ENCODE measurements around the gene GLI3.

Gene GLI3

DNA sequence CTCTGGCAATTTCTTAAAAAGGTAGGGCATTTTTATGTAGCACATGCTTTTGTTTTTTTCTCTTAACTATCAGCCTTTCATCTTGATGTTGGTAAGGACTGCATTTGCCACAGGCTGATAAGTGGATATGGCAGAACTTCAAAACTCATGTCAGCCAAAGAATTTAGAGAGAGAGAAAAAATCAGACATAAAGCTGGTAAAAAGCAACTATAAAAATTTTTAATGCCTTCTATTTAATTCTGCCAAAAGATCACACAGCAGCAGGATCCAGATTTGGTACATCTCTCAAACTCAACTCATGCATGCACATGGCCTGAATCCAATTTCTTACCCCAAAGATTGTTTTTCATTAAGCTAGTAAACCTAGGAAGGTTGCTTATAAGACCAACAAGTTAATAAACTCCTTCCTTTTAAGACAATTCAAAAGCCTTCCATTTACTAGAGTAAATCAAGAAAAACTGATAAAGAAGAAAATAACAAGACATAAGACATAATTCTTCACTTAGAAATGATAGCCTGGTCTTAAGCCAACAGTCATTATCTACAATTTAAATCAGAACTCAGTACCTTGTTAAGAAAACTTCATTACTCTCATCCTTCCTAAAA lies 69.3 kb downstream of the GLI3 start:
- no peak for DNase-seq

DNA sequence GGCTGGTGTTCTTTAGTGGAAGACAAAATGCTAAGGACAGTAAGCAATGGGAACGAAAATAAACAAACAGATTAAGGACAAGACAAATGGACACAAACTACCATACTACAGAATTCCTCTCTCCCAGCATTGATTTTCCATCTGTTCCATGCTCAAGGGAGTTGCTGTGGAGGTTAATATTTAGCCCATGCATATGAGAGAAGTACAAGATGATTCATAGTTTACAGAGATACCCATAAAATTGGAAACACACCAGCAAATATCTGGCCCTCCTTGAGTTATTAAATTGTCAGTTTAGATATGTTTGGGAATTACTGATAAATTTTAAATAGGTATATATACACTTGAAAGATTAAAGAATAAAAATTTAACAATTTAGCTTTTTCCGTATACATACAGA lies 69.8 kb downstream of the GLI3 start:
- no peak for DNase-seq

DNA sequence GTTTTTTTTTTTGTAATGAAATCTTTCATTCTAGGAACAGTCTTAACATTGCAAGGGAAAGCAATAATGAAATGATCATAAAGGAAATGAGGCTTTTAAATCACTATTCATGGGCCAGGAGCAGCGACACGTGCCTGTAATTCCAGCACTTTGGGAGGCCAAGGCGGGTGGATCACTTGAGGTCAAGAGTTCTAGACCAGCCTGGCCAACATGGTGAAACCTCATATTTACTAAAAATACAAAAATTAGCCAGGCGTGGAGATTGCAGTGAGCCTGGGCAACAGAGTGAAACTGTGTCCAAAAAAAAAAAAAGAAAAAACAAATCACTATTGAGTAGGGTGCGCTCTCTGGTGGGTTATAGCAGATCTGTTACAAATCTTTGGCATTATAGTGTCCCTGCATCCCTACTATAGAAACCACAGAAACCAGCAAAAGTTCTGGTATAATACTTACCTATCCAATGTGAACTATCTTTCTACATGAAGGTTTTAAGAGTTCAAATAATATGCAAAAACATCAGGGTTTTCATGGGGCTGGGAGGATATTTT lies 72.1 kb downstream of the GLI3 start:
- no peak for DNase-seq

- DNase-seq: no peak
Measured at GRCh38 chr7:42162560-42163325, 74.3 kb downstream of the GLI3 start.

DNA sequence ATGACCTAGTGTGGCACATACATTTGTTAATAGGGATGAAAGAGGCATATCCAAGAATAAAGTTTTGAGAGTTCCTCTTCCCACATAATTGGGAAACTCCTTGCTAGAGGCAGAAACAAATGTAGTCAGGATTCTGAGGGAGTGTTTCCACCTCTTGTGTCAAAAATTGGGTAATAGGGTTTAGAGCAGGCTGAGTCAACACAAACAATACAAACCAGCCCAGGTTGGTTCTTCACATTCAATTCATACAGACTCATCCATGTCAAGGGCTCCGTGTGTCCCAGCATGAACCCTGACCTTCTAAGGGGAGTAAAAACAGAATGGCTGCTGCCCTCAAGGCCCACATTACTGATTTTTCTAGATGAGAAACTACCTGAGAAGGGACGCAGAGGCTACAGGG lies 75.3 kb downstream of the GLI3 start:
- DNase-seq: no peak

- no peak for DNase-seq
Measured at GRCh38 chr7:42161110-42161509, 75.9 kb downstream of the GLI3 start.

- DNase-seq: no peak
Measured at GRCh38 chr7:42159130-42159529, 77.9 kb downstream of the GLI3 start.

GRCh38 chr7:42156967-42157721 lies 79.9 kb downstream of the GLI3 start:
- no peak for DNase-seq

DNA sequence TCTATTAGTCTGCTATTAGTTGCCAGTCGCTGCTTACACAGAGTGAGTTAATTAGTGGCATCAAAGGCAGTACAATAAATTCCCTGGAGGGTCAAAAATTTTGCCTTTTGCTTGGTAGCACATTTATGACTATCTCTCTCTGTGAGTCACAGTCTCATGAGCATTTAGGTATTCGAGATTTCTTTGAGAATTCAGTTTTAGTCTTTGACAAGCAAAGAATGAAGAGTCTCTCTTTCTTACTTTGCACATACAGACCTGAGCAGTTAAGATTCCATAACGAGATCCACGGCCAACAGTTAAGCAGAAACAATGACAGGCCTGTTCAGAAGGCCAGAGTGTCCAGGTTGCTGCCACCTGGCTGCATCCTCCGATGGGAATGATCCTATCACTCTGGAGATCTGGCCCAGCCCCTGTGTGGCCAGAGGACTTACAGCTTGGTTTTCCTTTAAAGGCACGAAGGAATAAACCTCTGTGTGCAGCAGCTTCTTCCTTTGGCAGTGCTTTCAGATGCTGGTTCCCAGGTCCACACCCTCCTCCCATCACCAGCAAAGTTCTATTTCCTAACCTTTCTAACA lies 80.6 kb downstream of the GLI3 start:
- DNase-seq: no peak

- no peak for DNase-seq
Measured at GRCh38 chr7:42155584-42156290, 81.3 kb downstream of the GLI3 start.

GRCh38 chr7:42154173-42154572 lies 82.8 kb downstream of the GLI3 start:
- no peak for DNase-seq

DNA sequence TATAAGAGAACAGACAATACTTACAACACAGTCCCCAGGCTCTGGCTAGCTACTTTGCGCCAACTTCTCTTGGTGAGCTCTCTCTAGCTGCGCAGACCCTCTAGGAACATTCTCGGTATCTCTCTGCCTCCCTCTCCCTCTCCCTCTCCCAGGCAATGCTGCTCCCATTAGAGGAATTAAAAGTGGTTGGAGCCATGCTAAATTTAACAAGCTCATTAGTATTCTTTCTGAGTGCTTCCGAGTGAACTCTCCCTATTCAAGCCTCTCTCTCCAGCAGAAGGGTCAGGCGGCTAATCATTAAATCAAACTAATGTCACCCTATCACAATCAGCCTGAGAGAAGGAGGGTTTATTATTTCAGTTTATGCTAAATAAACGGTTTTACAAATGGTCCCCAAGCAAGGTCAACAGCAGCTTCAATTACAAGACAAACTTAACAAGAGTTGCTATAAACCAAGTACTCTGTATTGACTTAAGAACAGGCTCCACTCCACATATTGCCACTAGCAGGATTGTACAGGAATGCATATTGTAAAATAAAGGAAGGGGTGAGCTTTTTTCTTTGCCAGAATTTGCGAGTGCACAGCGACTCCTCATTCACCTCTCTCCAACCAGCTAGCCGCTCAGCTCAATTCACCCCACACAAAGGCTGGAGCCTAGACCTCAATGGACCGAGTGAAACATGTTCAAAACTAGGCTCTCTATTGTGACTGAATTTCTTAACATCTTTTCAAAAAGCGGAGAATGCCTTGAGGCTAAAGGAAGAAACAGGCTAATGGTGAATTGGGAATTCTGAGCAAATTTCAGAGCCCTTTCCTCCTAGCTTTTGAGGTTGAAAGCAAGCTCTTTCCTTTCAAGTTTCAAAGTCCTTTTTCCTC lies 84.4 kb downstream of the GLI3 start:
- no peak for DNase-seq

DNA sequence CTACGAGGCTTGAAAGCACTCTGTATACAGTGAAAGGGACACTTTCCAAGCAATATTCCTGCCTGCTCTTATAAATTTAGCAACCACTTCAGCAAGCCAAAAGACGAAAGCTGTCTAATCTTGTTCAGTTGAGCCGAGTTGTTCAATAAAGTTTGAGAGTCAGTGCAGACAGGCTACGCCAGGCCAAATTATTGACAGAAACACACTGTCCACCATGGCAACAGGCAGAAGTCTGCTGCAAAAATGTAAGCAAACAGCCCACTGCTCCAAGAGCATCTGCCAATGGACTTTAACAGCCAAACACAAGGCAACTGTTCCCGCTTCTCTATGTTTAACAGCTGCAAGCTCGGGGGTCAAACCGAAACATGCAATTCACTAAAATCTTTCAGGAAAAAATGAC lies 85.7 kb downstream of the GLI3 start:
- no peak for DNase-seq

DNA sequence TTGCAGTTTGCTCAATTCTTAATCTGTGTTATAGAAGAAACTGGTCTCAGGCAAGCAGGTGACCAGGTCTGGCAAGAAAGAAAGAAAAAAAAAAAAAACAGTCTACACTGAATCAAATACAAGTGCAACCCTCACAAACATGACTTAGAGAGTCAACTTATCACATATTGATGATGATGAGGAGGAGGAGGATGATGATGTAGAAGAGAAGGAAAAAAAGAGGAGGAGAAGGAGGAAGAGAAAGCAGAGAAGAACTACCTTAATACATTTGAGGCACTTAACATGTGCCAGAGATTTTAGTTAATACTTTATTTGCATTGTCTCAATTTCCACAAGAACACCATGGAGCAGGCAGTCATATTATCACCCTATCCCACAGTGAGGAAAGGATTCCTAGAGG lies 91.5 kb downstream of the GLI3 start:
- DNase-seq: no peak

- DNase-seq: no peak
Measured at GRCh38 chr7:42144604-42145003, 92.4 kb downstream of the GLI3 start.

- no peak for DNase-seq
Measured at GRCh38 chr7:42143711-42144600, 93.1 kb downstream of the GLI3 start.

- DNase-seq: no peak
Measured at GRCh38 chr7:42142089-42142488, 94.9 kb downstream of the GLI3 start.

- DNase-seq: no peak
Measured at GRCh38 chr7:42139751-42140150, 97.3 kb downstream of the GLI3 start.

- no peak for DNase-seq
Measured at GRCh38 chr7:42138691-42139090, 98.3 kb downstream of the GLI3 start.

- DNase-seq: no peak
Measured at GRCh38 chr7:42137941-42138340, 99.1 kb downstream of the GLI3 start.

DNA sequence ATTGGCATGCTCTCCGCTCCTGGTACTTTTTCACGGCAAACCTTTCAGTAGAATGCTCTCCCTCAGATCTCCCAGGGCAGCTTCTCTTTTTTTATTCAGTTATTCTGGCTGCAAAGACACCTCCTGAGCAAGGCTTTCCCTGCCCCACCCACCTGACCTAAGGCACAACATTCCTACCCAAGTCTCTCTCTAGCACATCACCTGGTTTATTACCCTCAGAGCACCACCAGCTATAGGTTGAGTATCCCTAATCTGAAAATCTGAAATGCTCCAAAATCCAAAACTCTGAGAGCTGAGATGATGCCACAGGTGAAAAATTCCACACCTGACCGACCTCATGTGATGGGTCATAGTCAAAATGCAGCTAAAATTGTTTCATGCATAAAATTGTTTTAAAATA lies 99.6 kb downstream of the GLI3 start:
- no peak for DNase-seq
